HepG2 (cell line): Measurements from ENCODE around the gene RPS6KA2. TPM values are rescaled to one million over a fixed set of nuclear protein-coding genes. Genes with fewer than 3 reads are reported as not detected.

Source experiments
- ARHGAP35 ChIP-seq: sonication (generic); formaldehyde crosslinking; IDR thresholded peaks from 2 replicates; pipeline ENCODE4 v1.9.0; 2022; ENCODE audit warnings: mild to moderate bottlenecking, inconsistent platforms, moderate library complexity, missing genetic modification reagents, borderline replicate concordance
- ATF5 ChIP-seq: sonication (generic); formaldehyde crosslinking; IDR thresholded peaks from 2 replicates; pipeline ENCODE4 v1.4.0; 2020; ENCODE audit warnings: mild to moderate bottlenecking, low read depth, missing genetic modification reagents
- CENPBD1 ChIP-seq: sonication (generic); formaldehyde crosslinking; IDR thresholded peaks from 2 replicates; pipeline ENCODE4 v1.8.0; 2022; ENCODE audit warnings: missing genetic modification reagents, low read depth, mild to moderate bottlenecking, borderline replicate concordance
- CHD2 ChIP-seq: IDR thresholded peaks from 2 replicates; pipeline ENCODE4 v1.6.1; 2011; ENCODE audit warnings: low read depth, low read length, improper control_type of control experiment
- CTCF ChIP-seq: sonication (generic); formaldehyde crosslinking; IDR thresholded peaks from 2 replicates; pipeline ENCODE4 v1.5.0; 2020; ENCODE audit warnings: mild to moderate bottlenecking, missing genetic modification reagents, moderate library complexity
- HMGA1 ChIP-seq: sonication (generic); formaldehyde crosslinking; conservative IDR thresholded peaks from 2 replicates; pipeline ENCODE4 v1.4.0; 2020; ENCODE audit warnings: missing genetic modification reagents
- IKZF4 ChIP-seq: sonication (generic); formaldehyde crosslinking; IDR thresholded peaks from 2 replicates; pipeline ENCODE4 v1.5.1; 2020; ENCODE audit warnings: borderline replicate concordance, mild to moderate bottlenecking, low read depth, missing genetic modification reagents; ENCODE audit errors: not compliant biosample characterization
- RXRB ChIP-seq: IDR thresholded peaks from 2 replicates; pipeline ENCODE4 v1.6.1; 2016; ENCODE audit warnings: borderline replicate concordance, missing genetic modification reagents, missing compliant biosample characterization
- SKIL ChIP-seq: sonication (generic); formaldehyde crosslinking; IDR thresholded peaks from 2 replicates; pipeline ENCODE4 v1.8.0; 2022; ENCODE audit warnings: missing genetic modification reagents, mild to moderate bottlenecking, moderate library complexity, borderline replicate concordance
- STAT6 ChIP-seq: sonication (generic); formaldehyde crosslinking; IDR thresholded peaks from 2 replicates; pipeline ENCODE4 v1.4.0; 2020; ENCODE audit warnings: missing genetic modification reagents, mild to moderate bottlenecking, borderline replicate concordance
- ZBTB21 ChIP-seq: sonication (generic); formaldehyde crosslinking; IDR thresholded peaks from 2 replicates; pipeline ENCODE4 v1.4.0; 2020; ENCODE audit warnings: missing genetic modification reagents
- ZBTB39 ChIP-seq: sonication (generic); formaldehyde crosslinking; IDR thresholded peaks from 2 replicates; pipeline ENCODE4 v1.5.0; 2020; ENCODE audit warnings: missing genetic modification reagents
- ZNF337 ChIP-seq: sonication (generic); formaldehyde crosslinking; IDR thresholded peaks from 2 replicates; pipeline ENCODE4 v1.5.1; 2020; ENCODE audit warnings: missing genetic modification reagents, low read depth, mild to moderate bottlenecking, borderline replicate concordance
- ZNF446 ChIP-seq: sonication (generic); formaldehyde crosslinking; IDR thresholded peaks from 2 replicates; pipeline ENCODE4 v1.5.0; 2020; ENCODE audit warnings: mild to moderate bottlenecking, missing genetic modification reagents
- ZNF710 ChIP-seq: sonication (generic); formaldehyde crosslinking; IDR thresholded peaks from 2 replicates; pipeline ENCODE4 v1.5.0; 2020; ENCODE audit warnings: mild to moderate bottlenecking, missing genetic modification reagents, borderline replicate concordance
- polyA plus RNA-seq, 8 experiments: library from polyadenylated mRNA; depleted of rRNA in 3 of 8; stranded (reverse) in 7 of 8; unstranded in 1 of 8; fragments of >200 nt; fragmentation: Illumina TruSeq in 4 of 8; extraction: Trizol in 4 of 8; gene quantifications; 2 replicates each; pipeline versions ENCODE4 v1.2.1 to v1.2.3, GENCODE V29; 2011 to 2016; ENCODE audit warnings: low read depth in 4 of 8, missing spikeins in 1 of 8, mixed read lengths in 1 of 8; ENCODE audit not compliant: insufficient read depth in 1 of 8
- total RNA-seq, 5 experiments: library from RNA; depleted of rRNA; stranded (reverse); fragments of >200 nt; fragmentation: Illumina TruSeq; extraction: Trizol; gene quantifications; 2 replicates each; pipeline ENCODE4 v1.2.3, GENCODE V29; 2016; ENCODE audit warnings: low read depth in 1 of 5

Gene RPS6KA2
- total and polyA plus RNA-seq, 2 of the 13 experiments (the other 11 are each of a cell fraction or from before 2014, with no cell fraction given) = 0.22 to 0.38 TPM

GRCh38 chr6:166387642-166388289 is 239.3 kb downstream of the RPS6KA2 start (continued):
- TF ChIP-seq CHD2 (no peak), STAT6 (CRISPR knock-in tag) (peak; percentile 99), ZNF710 (CRISPR knock-in tag) (peak; percentile 67), ATF5 (CRISPR knock-in tag) (no peak), ARHGAP35 (CRISPR knock-in tag) (no peak), ZNF337 (CRISPR knock-in tag) (peak; percentile 95; the same call in 1 of the 2 replicates), RXRB (CRISPR knock-in tag) (peak; percentile 95), ZBTB39 (CRISPR knock-in tag) (no peak), SKIL (CRISPR knock-in tag) (peak; percentile 51; the same call in 1 of the 2 replicates), CTCF (no peak), ZBTB21 (CRISPR knock-in tag) (no peak), CENPBD1 (CRISPR knock-in tag) (no peak), IKZF4 (CRISPR knock-in tag) (peak; percentile 59), ZNF446 (CRISPR knock-in tag) (no peak), HMGA1 (CRISPR knock-in tag) (no peak)
